SK-N-SH (cell line): ENCODE results near the gene EBF3. TPM values are rescaled to one million over a fixed set of nuclear protein-coding genes. Genes with fewer than 3 reads are reported as not detected.

Experiments
- CTCF ChIA-PET: fragments of 300-600, 350-600 bp; formaldehyde crosslinking; extraction: SDS; loops from one replicate; lab custom pipeline; 2021; lab: Yijun Ruan, JAX
- POLR2A ChIA-PET: fragments of 350-600 bp; sonication (Branson Sonifier 250); formaldehyde crosslinking; extraction: SDS; loops from one replicate; lab custom pipeline; 2020; ENCODE audit warnings: antibody characterized with exemption, inconsistent platforms; lab: Yijun Ruan, JAX
- DNase-seq: peaks from one replicate; pipeline ENCODE4 v3.0.0; 2012
- H2AFZ ChIP-seq: fragments of 200-600 bp; sonication (generic); 2 replicates; pipeline ENCODE4 v1.8.1; 2016; ENCODE audit warnings: antibody characterized with exemption, mild to moderate bottlenecking, low read depth
- H3F3A ChIP-seq: fragments of 200-600 bp; sonication (generic); replicated peaks from 2 replicates; pipeline ENCODE3; 2016; ENCODE audit warnings: antibody characterized with exemption, mild to moderate bottlenecking; ENCODE audit not compliant: insufficient read depth
- H3K27ac ChIP-seq, 2 experiments: fragments of 200-500 bp in 1 of 2; fragments of 200-600 bp in 1 of 2; sonication (Bioruptor generic) in 1 of 2; sonication (generic), shearing (Covaris generic) in 1 of 2; 2 replicates each; pipeline versions ENCODE4 v1.5.1 to v1.6.1; 2014 to 2016; ENCODE audit warnings: low read depth in 2 of 2, inconsistent platforms in 1 of 2, low read length in 1 of 2, mild to moderate bottlenecking in 1 of 2, mixed read lengths in 1 of 2
- H3K27me3 ChIP-seq: fragments of 200-600 bp; sonication (generic), shearing (Covaris generic); 2 replicates; pipeline ENCODE4 v1.6.1; 2016; ENCODE audit warnings: mixed run types; ENCODE audit not compliant: insufficient read depth
- H3K36me3 ChIP-seq, 2 experiments: fragments of 200-500 bp in 1 of 2; fragments of 200-600 bp in 1 of 2; sonication (Bioruptor generic) in 1 of 2; sonication (generic) in 1 of 2; replicated peaks in 1 of 2; 2 replicates each; pipeline versions ENCODE3 to v1.5.1; 2014 to 2016; ENCODE audit warnings: low read length in 1 of 2, mild to moderate bottlenecking in 1 of 2; ENCODE audit not compliant: insufficient read depth in 2 of 2, control insufficient read depth in 1 of 2
- H3K4me1 ChIP-seq, 2 experiments: fragments of 200-500 bp in 1 of 2; fragments of 200-600 bp in 1 of 2; sonication (Bioruptor generic) in 1 of 2; sonication (generic), shearing (Covaris generic) in 1 of 2; 2 replicates each; pipeline versions ENCODE4 v1.5.1 to v1.6.1; 2014 to 2016; ENCODE audit warnings: low read depth in 1 of 2, low read length in 1 of 2, mixed run types in 1 of 2; ENCODE audit not compliant: insufficient read depth in 2 of 2, control insufficient read depth in 1 of 2
- H3K4me2 ChIP-seq: fragments of 200-600 bp; sonication (generic), shearing (Covaris generic); 2 replicates; pipeline ENCODE4 v1.6.1; 2017; ENCODE audit warnings: mixed run types
- H3K4me3 ChIP-seq, 2 experiments: fragments of 200-500 bp in 1 of 2; fragments of 200-600 bp in 1 of 2; sonication (Bioruptor generic) in 1 of 2; sonication (generic), shearing (Covaris generic) in 1 of 2; 2 replicates each; pipeline versions ENCODE4 v1.5.1 to v1.8.1; 2014 to 2016; ENCODE audit warnings: low read depth in 2 of 2, inconsistent platforms in 1 of 2, low read length in 1 of 2, mild to moderate bottlenecking in 1 of 2, mixed read lengths in 1 of 2, moderate library complexity in 1 of 2
- H3K79me2 ChIP-seq: fragments of 200-600 bp; sonication (generic); 2 replicates; pipeline ENCODE4 v1.8.1; 2017; ENCODE audit warnings: mild to moderate bottlenecking; ENCODE audit not compliant: insufficient read depth
- H3K9ac ChIP-seq: fragments of 200-600 bp; sonication (generic); 2 replicates; pipeline ENCODE4 v1.6.1; 2017; ENCODE audit warnings: mixed run types
- H3K9me2 ChIP-seq: fragments of 200-600 bp; sonication (generic); 2 replicates; pipeline ENCODE4 v1.6.1; 2017; ENCODE audit warnings: mixed run types
- H3K9me3 ChIP-seq: fragments of 200-600 bp; sonication (generic); 2 replicates; pipeline ENCODE4 v1.6.1; 2017; ENCODE audit warnings: mixed run types, mild to moderate bottlenecking, moderate library complexity
- H4K20me1 ChIP-seq: fragments of 200-600 bp; sonication (generic); 2 replicates; pipeline ENCODE4 v1.6.1; 2017; ENCODE audit warnings: mild to moderate bottlenecking, mixed run types; ENCODE audit not compliant: insufficient read depth
- CHD2 ChIP-seq: fragments of 150-350 bp; IDR thresholded peaks from 2 replicates; pipeline ENCODE4 v1.6.1; 2018; ENCODE audit warnings: low read length; ENCODE audit not compliant: partially characterized antibody
- ELF1 ChIP-seq: IDR thresholded peaks from 2 replicates; pipeline ENCODE4 v1.4.0; 2012
- EP300 ChIP-seq, 2 experiments: IDR thresholded peaks; 2 replicates each; pipeline versions ENCODE4 v1.4.0 to v1.6.1; 2012; ENCODE audit warnings: borderline replicate concordance in 1 of 2, low read depth in 1 of 2, low read length in 1 of 2
- EZH2phosphoT487 ChIP-seq: fragments of 200-600 bp; sonication (generic); IDR thresholded peaks from 2 replicates; pipeline ENCODE4 v1.6.1; 2017; ENCODE audit warnings: low read depth, mixed run types, mild to moderate bottlenecking, antibody characterized with exemption, moderate library complexity, borderline replicate concordance
- GABPA ChIP-seq: IDR thresholded peaks from 2 replicates; pipeline ENCODE4 v1.4.0; 2012; ENCODE audit warnings: low read depth, mild to moderate bottlenecking
- GATA2 ChIP-seq: sonication (generic); formaldehyde crosslinking; IDR thresholded peaks from 2 replicates; pipeline ENCODE4 v1.5.0; 2020; ENCODE audit warnings: mild to moderate bottlenecking, missing genetic modification reagents
- MAX ChIP-seq: IDR thresholded peaks from 2 replicates; pipeline ENCODE4 v1.4.0; 2012; ENCODE audit warnings: low read depth
- MEF2A ChIP-seq: IDR thresholded peaks from 2 replicates; pipeline ENCODE4 v1.4.0; 2012; ENCODE audit warnings: low read depth, borderline replicate concordance
- MXI1 ChIP-seq: IDR thresholded peaks from 2 replicates; pipeline ENCODE4 v1.6.1; 2012; ENCODE audit warnings: mild to moderate bottlenecking, low read depth, low read length, improper control_type of control experiment
- PBX3 ChIP-seq: IDR thresholded peaks from 2 replicates; pipeline ENCODE4; 2012
- RAD21 ChIP-seq: IDR thresholded peaks from 2 replicates; pipeline ENCODE4 v1.6.1; 2012; ENCODE audit warnings: mild to moderate bottlenecking, low read length
- RCOR1 ChIP-seq: fragments of 150-350 bp; IDR thresholded peaks from 2 replicates; pipeline ENCODE4 v1.6.1; 2017; ENCODE audit warnings: antibody characterized with exemption, low read length
- REST ChIP-seq: IDR thresholded peaks from 2 replicates; pipeline ENCODE4 v1.6.1; 2012; ENCODE audit warnings: mild to moderate bottlenecking, low read depth, low read length, moderate library complexity
- USF2 ChIP-seq: fragments of 150-350 bp; IDR thresholded peaks from 2 replicates; pipeline ENCODE4 v1.6.1; 2017; ENCODE audit warnings: antibody characterized with exemption, low read length, low read depth, borderline replicate concordance
- YY1 ChIP-seq: IDR thresholded peaks from 2 replicates; pipeline ENCODE4 v1.4.0; 2012; ENCODE audit warnings: low read depth, mild to moderate bottlenecking
- ZBTB33 ChIP-seq: IDR thresholded peaks from 2 replicates; pipeline ENCODE4 v1.4.0; 2012; ENCODE audit warnings: low read depth, borderline replicate concordance
- WGBS: methylation state at CpG from one replicate; pipeline ENCODE4 v1.1.6; 2017; ENCODE audit warnings: low lambda C conversion rate; 5-methylcytosine and 5-hydroxymethylcytosine counted together
- polyA plus RNA-seq, 3 experiments: library from polyadenylated mRNA; depleted of rRNA; stranded (reverse); fragments of >200 nt; gene quantifications; 2 replicates each; pipeline ENCODE4 v1.2.3, GENCODE V29; 2012
- TF ChIP-seq, protein P1 (sequence below): IDR thresholded peaks from 2 replicates; pipeline ENCODE4 v1.4.0; 2012; ENCODE audit warnings: low read depth, borderline replicate concordance

Gene EBF3
- polyA plus RNA-seq, 1 of the 3 experiments (the other 2 are of a cell fraction): not detected

- TF ChIP-seq MAX: no peak
These were observed 170.6 kb downstream of the EBF3 start (continued) for GRCh38 chr10:129793479-129793878.

- DNase-seq: no peak
- Histone ChIP-seq H3K4me3 (no peak overlapping the region), H4K20me1 (no peaks in the 10 kb centered on the region), H3K36me3 (no peaks in the 10 kb centered on the region), H2AFZ (no peak overlapping the region), H3K9me3 (no peaks in the 10 kb centered on the region; the same call in 1 of the 2 replicates), H3F3A (no peaks in the 10 kb centered on the region), H3K4me2 (no peak overlapping the region), H3K4me1 (peaks cover 0 to 6% of the 10 kb centered on the region in 2 experiments; a peak in 1 of 4 replicates), H3K27me3 (no peaks in the 10 kb centered on the region), H3K27ac (no peak overlapping the region), H3K9ac (no peak overlapping the region), H3K79me2 (no peaks in the 10 kb centered on the region), H3K9me2 (no peaks in the 10 kb centered on the region)
- no peak for TF ChIP-seq MXI1
- no peak for TF ChIP-seq ZBTB33
- no peak for TF ChIP-seq YY1
- no peak for TF ChIP-seq CHD2
- no peak for TF ChIP-seq RAD21
- no peak for TF ChIP-seq MAX
- no peak for TF ChIP-seq EP300 (IDR thresholded peaks at IDR 0.05; ENCODE audit: borderline replicate concordance in 1 of 2, low read depth in 1 of 2, low read length in 1 of 2)
- TF ChIP-seq GABPA: no peak
- TF ChIP-seq PBX3: no peak
- TF ChIP-seq RCOR1: no peak
- ChIA-PET CTCF (no interaction called here), POLR2A (no interaction called here)
- 73% methylated on average over 10 of the region's 10 CpGs for WGBS
These were observed 171.2 kb downstream of the EBF3 start for GRCh38 chr10:129792864-129793263.

DNA sequence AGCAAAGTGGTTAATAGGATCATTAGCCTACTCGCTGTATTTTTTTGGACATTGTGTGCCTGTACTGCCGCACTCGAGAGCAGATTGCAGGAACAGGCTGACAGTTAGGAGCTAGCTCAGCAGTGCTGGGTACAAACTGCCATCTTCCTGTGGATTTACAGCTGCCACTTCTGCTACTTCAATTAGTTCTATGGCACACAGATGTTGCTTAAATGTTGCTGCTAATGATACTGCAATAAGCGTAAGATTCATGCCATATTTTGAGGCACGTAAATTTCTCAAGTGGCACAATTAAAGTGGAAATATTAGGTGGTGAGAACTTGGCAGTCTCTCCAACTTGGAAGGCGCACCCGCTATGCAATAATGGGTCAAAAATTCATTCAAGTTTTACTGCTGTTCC is 171.9 kb downstream of the EBF3 start:
- no peak overlapping the region for H3K4me2 ChIP-seq
- ChIA-PET POLR2A (no interaction called here), CTCF (no interaction called here)
- H3K27me3 ChIP-seq: no peaks in the 10 kb centered on the region
- H2AFZ ChIP-seq: no peak overlapping the region
- H3K4me3 ChIP-seq: no peak overlapping the region
- H3K9me2 ChIP-seq: no peaks in the 10 kb centered on the region
- no peak overlapping the region for H3K9ac ChIP-seq
- H3K79me2 ChIP-seq: no peaks in the 10 kb centered on the region
- H3F3A ChIP-seq: no peaks in the 10 kb centered on the region
- WGBS: 70% methylated on average over 7 of the region's 7 CpGs
- no peaks in the 10 kb centered on the region; the same call in 1 of the 2 replicates for H3K9me3 ChIP-seq
- no peaks in the 10 kb centered on the region for H4K20me1 ChIP-seq
- no peak overlapping the region for H3K27ac ChIP-seq
- H3K36me3 ChIP-seq: no peaks in the 10 kb centered on the region
- no peak for DNase-seq
- peaks cover 0 to 6% of the 10 kb centered on the region in 2 experiments; a peak in 1 of 4 replicates for H3K4me1 ChIP-seq
- no peak for TF ChIP-seq REST
- no peak for TF ChIP-seq MEF2A
- TF ChIP-seq USF2: no peak
- TF ChIP-seq, protein P1, sequence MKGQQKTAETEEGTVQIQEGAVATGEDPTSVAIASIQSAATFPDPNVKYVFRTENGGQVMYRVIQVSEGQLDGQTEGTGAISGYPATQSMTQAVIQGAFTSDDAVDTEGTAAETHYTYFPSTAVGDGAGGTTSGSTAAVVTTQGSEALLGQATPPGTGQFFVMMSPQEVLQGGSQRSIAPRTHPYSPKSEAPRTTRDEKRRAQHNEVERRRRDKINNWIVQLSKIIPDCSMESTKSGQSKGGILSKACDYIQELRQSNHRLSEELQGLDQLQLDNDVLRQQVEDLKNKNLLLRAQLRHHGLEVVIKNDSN: no peak
- no peak for TF ChIP-seq EZH2phosphoT487
- no peak for TF ChIP-seq EP300 (IDR thresholded peaks at IDR 0.05; ENCODE audit: borderline replicate concordance in 1 of 2, low read depth in 1 of 2, low read length in 1 of 2)
- TF ChIP-seq GATA2 (CRISPR knock-in tag): no peak
- no peak for TF ChIP-seq ELF1
